H9 (cell line): ENCODE results near the gene C5orf58. TPM values are rescaled to one million over a fixed set of nuclear protein-coding genes. Genes with fewer than 3 reads are reported as not detected.

Experiments used
- DNase-seq: peaks from one replicate; pipeline ENCODE4 v3.0.0-alpha.2; 2017
- H2AFZ ChIP-seq: one replicate; pipeline ENCODE4 v1.6.1; 2013; ENCODE audit warnings: mild to moderate bottlenecking, low read length, control low read depth, moderate library complexity
- H2AK5ac ChIP-seq: 2 replicates; pipeline ENCODE4 v1.6.1; 2013; ENCODE audit warnings: low read length, control low read depth, mixed read lengths; ENCODE audit not compliant: insufficient read length
- H2BK120ac ChIP-seq: one replicate; pipeline ENCODE4 v1.6.1; 2013; ENCODE audit warnings: low read depth, mild to moderate bottlenecking, low read length, control low read depth, inconsistent platforms; ENCODE audit not compliant: poor library complexity, severe bottlenecking
- H2BK12ac ChIP-seq: 2 replicates; pipeline ENCODE4 v1.6.1; 2013; ENCODE audit warnings: low read length, control low read depth, mixed read lengths, low read depth; ENCODE audit not compliant: insufficient read length
- H2BK15ac ChIP-seq: 2 replicates; pipeline ENCODE4 v1.6.1; 2013; ENCODE audit warnings: low read depth, low read length, control low read depth
- H2BK20ac ChIP-seq: one replicate; pipeline ENCODE4 v1.6.1; 2013; ENCODE audit warnings: low read depth, mild to moderate bottlenecking, low read length, control low read depth, inconsistent platforms; ENCODE audit not compliant: poor library complexity, severe bottlenecking
- H2BK5ac ChIP-seq: 2 replicates; pipeline ENCODE4 v1.6.1; 2013; ENCODE audit warnings: low read length, control low read depth, mixed read lengths; ENCODE audit not compliant: insufficient read length
- H3K14ac ChIP-seq: 2 replicates; pipeline ENCODE4 v1.6.1; 2013; ENCODE audit warnings: low read length, control low read depth; ENCODE audit not compliant: insufficient read depth
- H3K18ac ChIP-seq: 2 replicates; pipeline ENCODE4 v1.6.1; 2013; ENCODE audit warnings: low read depth, mild to moderate bottlenecking, mixed read lengths, low read length, control low read depth; ENCODE audit not compliant: insufficient read length
- H3K23ac ChIP-seq: 2 replicates; pipeline ENCODE4 v1.6.1; 2013; ENCODE audit warnings: low read length, control low read depth, mixed read lengths, low read depth; ENCODE audit not compliant: insufficient read length
- H3K23me2 ChIP-seq: 2 replicates; pipeline ENCODE4 v1.6.1; 2013; ENCODE audit warnings: low read depth, mild to moderate bottlenecking, mixed read lengths, low read length, control low read depth; ENCODE audit not compliant: insufficient read length, poor library complexity, severe bottlenecking
- H3K27ac ChIP-seq: 2 replicates; pipeline ENCODE4 v1.5.1; 2013; ENCODE audit warnings: low read length, control low read depth, mixed read lengths, low read depth; ENCODE audit not compliant: insufficient read length
- H3K27me3 ChIP-seq: 2 replicates; pipeline ENCODE4 v1.6.1; 2013; ENCODE audit warnings: low read length, control low read depth, inconsistent platforms; ENCODE audit not compliant: insufficient read depth
- H3K4ac ChIP-seq: 2 replicates; pipeline ENCODE4 v1.6.1; 2013; ENCODE audit warnings: low read depth, mild to moderate bottlenecking, control low read depth, inconsistent platforms, low read length, moderate library complexity
- H3K4me1 ChIP-seq: 2 replicates; pipeline ENCODE4 v1.6.1; 2013; ENCODE audit warnings: low read length, control low read depth, inconsistent platforms; ENCODE audit not compliant: insufficient read depth
- H3K4me2 ChIP-seq: 2 replicates; pipeline ENCODE4 v1.6.1; 2013; ENCODE audit warnings: low read length, control low read depth, mixed read lengths; ENCODE audit not compliant: insufficient read length, insufficient read depth
- H3K56ac ChIP-seq: 2 replicates; pipeline ENCODE4 v1.6.1; 2013; ENCODE audit warnings: low read depth, mild to moderate bottlenecking, mixed read lengths, low read length, control low read depth; ENCODE audit not compliant: insufficient read length
- H3K79me1 ChIP-seq: 2 replicates; pipeline ENCODE4 v1.6.1; 2013; ENCODE audit warnings: low read depth, mild to moderate bottlenecking, moderate library complexity, low read length, control low read depth, inconsistent platforms; ENCODE audit not compliant: insufficient read depth, poor library complexity, severe bottlenecking
- H3K79me2 ChIP-seq: 2 replicates; pipeline ENCODE4 v1.6.1; 2013; ENCODE audit warnings: low read length, control low read depth, inconsistent platforms; ENCODE audit not compliant: insufficient read depth
- H3K9ac ChIP-seq: 2 replicates; pipeline ENCODE4 v1.6.1; 2013; ENCODE audit warnings: low read length, control low read depth, mixed read lengths; ENCODE audit not compliant: insufficient read length; ENCODE audit errors: extremely low read depth
- H3K9me3 ChIP-seq: one replicate; pipeline ENCODE4 v1.6.1; 2013; ENCODE audit warnings: low read depth, low read length, inconsistent platforms; ENCODE audit not compliant: control insufficient read depth
- H3T11ph ChIP-seq: one replicate; pipeline ENCODE4 v1.6.1; 2013; ENCODE audit warnings: mild to moderate bottlenecking, low read length, control low read depth, inconsistent platforms
- H4K20me1 ChIP-seq: one replicate; pipeline ENCODE4 v1.6.1; 2013; ENCODE audit not compliant: control insufficient read depth, insufficient read length, insufficient read depth
- H4K5ac ChIP-seq: 2 replicates; pipeline ENCODE4 v1.6.1; 2013; ENCODE audit warnings: low read depth, mild to moderate bottlenecking, mixed read lengths, low read length, control low read depth; ENCODE audit not compliant: insufficient read length
- H4K8ac ChIP-seq: replicated peaks from 2 replicates; pipeline ENCODE4 v1.6.1; 2013; ENCODE audit warnings: low read length, control low read depth, mixed read lengths, low read depth; ENCODE audit not compliant: insufficient read length
- H4K91ac ChIP-seq: 2 replicates; pipeline ENCODE4 v1.6.1; 2013; ENCODE audit warnings: low read depth, mild to moderate bottlenecking, moderate library complexity, mixed read lengths, low read length, control low read depth; ENCODE audit not compliant: insufficient read length
- H3K27ac Mint-ChIP-seq, 3 experiments: 2 replicates in 2 of 3; 3 replicates in 1 of 3; pipeline ENCODE4 v1.8.0; 2020 to 2021; ENCODE audit warnings: mixed read lengths in 3 of 3, mild to moderate bottlenecking in 1 of 3, moderate library complexity in 1 of 3
- H3K27me3 Mint-ChIP-seq: 2 replicates; pipeline ENCODE4 v1.8.0; 2021; ENCODE audit warnings: low read depth, mild to moderate bottlenecking, moderate library complexity, mixed read lengths
- H3K36me3 Mint-ChIP-seq, 3 experiments: 2 replicates in 2 of 3; 3 replicates in 1 of 3; pipeline ENCODE4 v1.8.0; 2020 to 2021; ENCODE audit warnings: low read depth in 3 of 3, mixed read lengths in 3 of 3; ENCODE audit not compliant: insufficient read depth in 1 of 3
- H3K4me1 Mint-ChIP-seq, 2 experiments: 2 replicates each; pipeline ENCODE4 v1.8.0; 2020; ENCODE audit warnings: mixed read lengths in 2 of 2
- H3K4me3 Mint-ChIP-seq, 2 experiments: 2 replicates in 1 of 2; 3 replicates in 1 of 2; pipeline ENCODE4 v1.8.0; 2020 to 2021; ENCODE audit warnings: mild to moderate bottlenecking in 2 of 2, mixed read lengths in 2 of 2, moderate library complexity in 1 of 2
- H3K9me3 Mint-ChIP-seq, 2 experiments: 2 replicates in 1 of 2; 3 replicates in 1 of 2; pipeline ENCODE4 v1.8.0; 2020; ENCODE audit warnings: mild to moderate bottlenecking in 2 of 2, mixed read lengths in 2 of 2, moderate library complexity in 1 of 2
- WGBS: extraction: QIAGEN DNeasy Blood & Tissue Kit; methylation state at CpG from one replicate; pipeline ENCODE4 v1.1.7; 2013; ENCODE audit warnings: missing lambda C conversion rate, low lambda C conversion rate, mixed read lengths; ENCODE audit not compliant: insufficient read length; ENCODE audit errors: extremely low coverage; 5-methylcytosine and 5-hydroxymethylcytosine counted together
- total RNA-seq: library from RNA; stranded (reverse); gene quantifications from 2 replicates; pipeline ENCODE4 v1.2.1, GENCODE V29; 2021
- TF ChIP-seq, protein P1 (sequence below): fragments of 200-600 bp; sonication (generic); conservative IDR thresholded peaks from 3 replicates; pipeline ENCODE4 v1.8.0; 2021; ENCODE audit warnings: antibody characterized with exemption, mild to moderate bottlenecking

C5orf58 gene
- total RNA-seq, 1 experiment from 2014 or later: 0.90 TPM

- Histone ChIP-seq H2BK20ac (no peak overlapping the region), H3K9me3 (no peaks in the 10 kb centered on the region), H2AK5ac (no peak overlapping the region), H4K20me1 (no peaks in the 10 kb centered on the region), H3K14ac (no peak overlapping the region), H3K23me2 (no peaks in the 10 kb centered on the region), H2AFZ (no peak overlapping the region), H3K9ac (no peak overlapping the region), H3K4me2 (no peak overlapping the region), H3K56ac (no peak overlapping the region), H3K18ac (no peak overlapping the region), H4K91ac (no peak overlapping the region), H2BK5ac (no peak overlapping the region), H3K79me1 (no peaks in the 10 kb centered on the region), H3K27me3 (no peaks in the 10 kb centered on the region), H4K5ac (no peak overlapping the region), H3K27ac (no peak overlapping the region), H3T11ph (no peak overlapping the region), H3K23ac (no peak overlapping the region), H2BK15ac (no peak overlapping the region), H3K4me1 (peaks cover 8% of the 10 kb centered on the region; the same call in 1 of the 2 replicates), H2BK120ac (no peak overlapping the region), H3K79me2 (no peaks in the 10 kb centered on the region), H3K4ac (no peak overlapping the region), H4K8ac (no peak overlapping the region), H2BK12ac (no peak overlapping the region)
- DNase-seq: no peak
- no CpG with 5 or more reads among the region's 15 CpGs for WGBS
- H3K36me3 Mint-ChIP-seq: no peaks in the 10 kb centered on the region
- H3K27me3 Mint-ChIP-seq: peaks cover 10% of the 10 kb centered on the region
- no peaks in the 10 kb centered on the region for H3K9me3 Mint-ChIP-seq
- TF ChIP-seq, protein P1, sequence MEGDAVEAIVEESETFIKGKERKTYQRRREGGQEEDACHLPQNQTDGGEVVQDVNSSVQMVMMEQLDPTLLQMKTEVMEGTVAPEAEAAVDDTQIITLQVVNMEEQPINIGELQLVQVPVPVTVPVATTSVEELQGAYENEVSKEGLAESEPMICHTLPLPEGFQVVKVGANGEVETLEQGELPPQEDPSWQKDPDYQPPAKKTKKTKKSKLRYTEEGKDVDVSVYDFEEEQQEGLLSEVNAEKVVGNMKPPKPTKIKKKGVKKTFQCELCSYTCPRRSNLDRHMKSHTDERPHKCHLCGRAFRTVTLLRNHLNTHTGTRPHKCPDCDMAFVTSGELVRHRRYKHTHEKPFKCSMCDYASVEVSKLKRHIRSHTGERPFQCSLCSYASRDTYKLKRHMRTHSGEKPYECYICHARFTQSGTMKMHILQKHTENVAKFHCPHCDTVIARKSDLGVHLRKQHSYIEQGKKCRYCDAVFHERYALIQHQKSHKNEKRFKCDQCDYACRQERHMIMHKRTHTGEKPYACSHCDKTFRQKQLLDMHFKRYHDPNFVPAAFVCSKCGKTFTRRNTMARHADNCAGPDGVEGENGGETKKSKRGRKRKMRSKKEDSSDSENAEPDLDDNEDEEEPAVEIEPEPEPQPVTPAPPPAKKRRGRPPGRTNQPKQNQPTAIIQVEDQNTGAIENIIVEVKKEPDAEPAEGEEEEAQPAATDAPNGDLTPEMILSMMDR: no peak; the same call in 2 of the 3 replicates
- peaks cover 39 to 52% of the 10 kb centered on the region in 2 experiments for H3K4me1 Mint-ChIP-seq
- H3K27ac Mint-ChIP-seq: no peak overlapping the region
- no peak overlapping the region for H3K4me3 Mint-ChIP-seq
Observed at GRCh38 chr5:170268153-170268689, 35.4 kb downstream of the C5orf58 start.
